ENCODE data around the gene TANK.

DNA sequence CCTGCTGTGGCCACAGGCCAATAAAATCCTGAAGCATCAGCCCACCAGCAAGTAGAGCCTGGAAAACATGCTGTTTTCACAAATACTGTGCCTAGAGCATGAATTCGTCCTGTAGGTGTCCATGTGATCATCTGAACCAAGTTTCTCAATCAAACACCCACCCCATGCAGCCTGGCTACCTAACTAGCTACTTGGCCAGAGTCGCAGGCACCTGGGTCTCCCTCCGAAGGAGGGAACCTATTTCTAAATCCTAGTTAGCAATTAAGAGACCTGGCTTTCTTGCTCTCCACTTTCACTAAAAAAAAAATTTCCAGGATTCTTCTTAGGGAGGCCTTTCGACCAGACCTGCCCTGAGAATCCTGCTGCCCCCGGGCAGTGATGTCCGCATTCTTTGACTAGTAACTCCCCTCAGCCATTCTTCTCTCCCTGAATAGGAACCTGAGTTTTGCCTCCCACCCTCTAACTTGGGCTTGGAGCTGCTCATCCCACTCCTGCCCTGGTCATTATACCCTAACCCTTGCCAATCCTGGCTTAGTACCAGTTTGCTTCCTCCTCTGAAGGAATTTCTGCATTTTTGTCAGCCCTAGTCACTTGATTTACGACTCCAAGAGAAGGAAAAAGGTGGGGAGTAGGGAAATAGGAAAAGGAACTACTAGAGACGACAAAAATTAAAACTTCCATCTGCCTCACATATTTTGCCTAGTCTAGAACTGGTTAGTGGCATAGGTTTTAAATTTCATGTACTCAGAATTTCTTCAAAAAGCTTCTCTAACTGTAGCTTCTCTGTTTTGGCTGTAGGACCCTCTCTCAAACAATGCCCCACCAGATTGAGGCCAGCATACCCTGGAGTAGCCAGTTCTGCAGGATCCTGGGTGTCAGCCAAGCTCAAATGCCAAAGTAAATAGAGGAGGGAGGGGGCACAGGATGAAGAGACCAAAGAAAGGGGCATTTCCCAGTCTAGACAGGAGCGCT, 25.4 kb upstream of the TANK start:
- TF ChIP-seq CTCF (IDR thresholded peaks at IDR 0.05; ENCODE audit: poor library complexity) (no peak), EZH2 (IDR thresholded peaks at IDR 0.05; ENCODE audit: borderline replicate concordance) (no peak), EZH2phosphoT487 (IDR thresholded peaks at IDR 0.05; ENCODE audit: low read depth, severe bottlenecking, unreplicated experiment) (no peak)
